GM11168 (cell line): ENCODE data around the gene RERE.
"Not testable (repeated sequence)": the region's sequence is repeated elsewhere in the genome, so short reads cannot be mapped to it uniquely, and the experiment has no call there.

ENCODE experiments used
- in situ Hi-C: fragments of 300-500 bp; cut with MboI; formaldehyde crosslinking; loops from one replicate; pipeline ENCODE4 v1.12.0; 2022; ENCODE audit warnings: low sequenced_read_pairs; ENCODE audit not compliant: unreplicated experiment

The RERE gene

GRCh38 chr1:8598060-8598724 lies 219.2 kb downstream of the RERE start:
- in situ Hi-C loops, result no loop called here

DNA sequence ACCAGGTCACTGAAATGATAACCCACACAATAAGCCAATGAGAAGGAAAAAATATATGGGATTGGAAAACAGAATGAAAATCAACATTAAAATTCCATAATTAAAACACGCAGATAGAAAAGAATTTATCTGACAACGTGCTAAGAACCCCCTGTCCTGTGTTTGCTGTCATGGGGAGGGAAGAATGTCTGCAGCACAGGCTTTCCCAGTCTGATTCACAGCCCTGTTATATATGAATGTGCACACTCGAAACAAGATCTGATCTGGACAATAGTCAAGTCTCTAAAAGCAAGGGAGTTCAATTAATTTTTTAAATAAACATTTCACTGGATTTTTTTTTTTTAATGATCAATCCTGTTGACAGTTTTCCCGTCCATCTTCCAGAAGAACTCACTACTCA lies 220.0 kb downstream of the RERE start:
- in situ Hi-C loops, result no loop called here

DNA sequence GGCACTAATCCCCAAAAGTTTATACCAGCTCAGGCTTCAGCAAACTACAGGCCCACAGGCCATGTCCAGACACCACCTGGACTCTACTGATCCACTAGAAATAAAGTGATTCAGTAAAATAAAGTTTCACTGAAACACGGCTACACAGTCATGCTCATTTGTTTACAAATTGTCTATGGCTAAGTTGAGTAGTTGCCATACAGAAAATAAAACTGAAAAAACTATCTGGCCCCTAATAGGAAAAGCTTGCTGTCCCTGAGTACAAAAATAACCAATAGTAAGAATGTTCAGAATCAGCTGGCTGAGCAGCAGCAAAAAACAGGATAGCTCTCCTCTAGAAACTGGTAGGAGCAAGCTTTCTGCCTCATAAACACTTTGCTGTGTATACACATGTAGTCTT lies 221.5 kb downstream of the RERE start:
- in situ Hi-C loops, result no loop called here

- in situ Hi-C loops, result no loop called here
Observed at GRCh38 chr1:8595332-8595731, 222.1 kb downstream of the RERE start.

- in situ Hi-C loops, result not testable (repeated sequence)
Observed at GRCh38 chr1:8593292-8593691, 224.1 kb downstream of the RERE start.

DNA sequence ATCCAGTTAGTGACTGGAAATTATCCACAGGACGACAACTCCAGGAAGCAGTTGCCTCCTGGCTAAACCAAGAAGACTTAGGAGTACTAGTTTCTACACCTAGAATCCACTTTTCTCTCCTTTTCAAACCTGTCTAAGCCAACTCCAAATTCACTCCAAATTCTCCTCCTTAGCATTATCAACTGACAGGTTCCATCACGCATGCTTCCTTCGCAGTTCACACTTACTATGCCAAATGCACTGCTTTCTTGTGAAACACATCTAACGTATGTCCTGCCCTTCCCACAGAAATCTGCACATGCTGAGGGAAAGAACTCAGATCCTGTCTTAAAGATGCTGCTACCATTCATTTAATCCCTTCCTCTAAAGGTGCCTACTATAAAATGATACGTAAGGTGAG lies 225.9 kb downstream of the RERE start:
- in situ Hi-C loops, result no loop called here

DNA sequence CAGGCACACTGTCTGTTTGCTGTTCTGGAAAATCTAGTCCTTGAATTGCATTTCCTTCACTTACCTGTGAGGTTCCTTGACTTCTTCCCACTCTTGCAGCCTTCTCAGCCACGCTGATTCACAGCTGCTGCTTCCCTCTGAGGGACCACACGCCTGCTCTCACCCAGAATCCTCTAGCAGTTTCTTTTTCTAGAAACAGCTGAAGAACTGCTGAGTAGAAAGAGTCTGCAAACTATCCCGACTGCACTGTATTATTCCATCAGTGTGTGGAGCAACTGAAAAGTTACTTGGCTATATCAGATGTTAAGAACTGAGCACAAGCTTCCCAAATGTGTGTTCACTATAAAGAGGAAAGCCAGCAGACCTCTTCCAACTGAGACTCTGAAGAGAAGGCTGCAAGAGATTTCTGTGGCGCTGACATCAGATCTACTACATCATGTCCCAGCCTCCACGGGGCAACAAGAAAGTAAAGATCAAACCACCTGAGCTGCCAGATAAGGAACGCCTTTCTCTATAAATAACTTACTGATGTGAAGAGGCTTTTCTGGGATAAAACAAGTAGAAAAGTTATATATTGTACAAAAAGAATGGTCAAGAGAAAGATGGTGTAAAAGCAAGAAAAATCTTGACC lies 226.6 kb downstream of the RERE start:
- in situ Hi-C loops, result no loop called here

- in situ Hi-C loops, result no loop called here
Observed at GRCh38 chr1:8589571-8589970, 227.9 kb downstream of the RERE start.

GRCh38 chr1:8587784-8588183 lies 229.7 kb downstream of the RERE start:
- in situ Hi-C loops, result no loop called here

DNA sequence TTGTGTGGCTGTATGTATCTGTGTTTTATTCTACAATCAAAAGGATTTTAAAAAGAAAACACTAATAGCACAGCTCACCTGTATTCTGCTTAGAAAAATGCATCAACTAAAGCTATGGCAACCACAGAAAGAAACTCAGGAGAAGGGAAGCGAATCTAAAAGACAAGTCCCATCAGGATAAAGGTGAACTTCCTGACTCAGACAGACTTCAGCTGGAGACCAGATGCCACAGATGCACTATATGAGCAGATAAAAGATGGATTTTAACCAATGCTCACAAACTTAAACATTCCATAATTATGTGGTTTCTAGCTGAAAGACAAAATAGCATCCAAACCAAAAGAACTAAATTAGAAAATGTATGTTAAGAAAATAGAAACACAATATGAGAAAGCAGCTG lies 231.0 kb downstream of the RERE start:
- in situ Hi-C loops, result no loop called here

GRCh38 chr1:8584316-8584715 lies 233.1 kb downstream of the RERE start:
- in situ Hi-C loops, result no loop called here

- in situ Hi-C loops, result no loop called here
Observed at GRCh38 chr1:8583031-8583430, 234.4 kb downstream of the RERE start.

DNA sequence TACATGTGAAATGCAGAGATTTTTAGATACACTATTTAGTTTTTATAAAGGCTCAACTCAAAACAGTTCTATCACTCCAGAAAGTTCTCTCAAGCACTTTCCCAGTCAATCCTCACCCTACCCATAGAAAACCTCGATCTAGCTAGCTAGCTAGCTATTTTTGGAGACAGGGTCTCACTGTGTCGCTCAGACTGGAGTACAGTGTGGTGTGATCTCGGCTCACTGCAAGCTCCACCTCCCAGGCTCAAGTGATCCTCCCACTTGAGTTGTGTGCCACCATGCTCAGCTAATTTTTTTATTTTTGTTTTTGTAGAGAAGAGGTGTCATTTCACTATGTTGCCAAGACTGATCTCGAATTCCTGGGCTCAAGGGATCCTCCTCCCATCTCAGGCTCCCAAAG lies 236.9 kb downstream of the RERE start:
- in situ Hi-C loops, result no loop called here

GRCh38 chr1:8578936-8579335 lies 238.5 kb downstream of the RERE start:
- in situ Hi-C loops, result no loop called here

- in situ Hi-C loops, result no loop called here
Observed at GRCh38 chr1:8578132-8578877, 239.1 kb downstream of the RERE start.

GRCh38 chr1:8574985-8575384 lies 242.5 kb downstream of the RERE start:
- in situ Hi-C loops, result loop anchor here (25.0 kb wide), 1 partner anchor 262 kb away; no protein-coding TSS in a partner anchor

DNA sequence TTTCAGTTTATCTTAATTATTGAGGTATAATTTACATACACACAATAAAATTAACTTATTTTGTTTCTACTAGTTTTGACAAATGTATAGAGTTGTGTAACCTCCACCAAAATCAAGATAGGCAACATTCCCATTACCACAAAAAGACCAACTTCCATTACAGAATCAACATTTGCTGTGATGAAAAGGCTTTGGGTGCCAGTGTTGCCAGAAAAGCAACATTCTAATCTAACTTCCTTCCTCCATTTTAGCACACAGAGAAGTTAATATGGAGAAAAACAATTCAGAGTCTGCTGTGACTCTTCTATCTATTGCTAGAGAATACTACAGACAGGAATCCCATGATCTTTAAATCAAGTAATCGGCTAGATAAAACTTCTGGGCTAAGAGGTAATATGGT lies 245.3 kb downstream of the RERE start:
- in situ Hi-C loops, result loop anchor here (25.0 kb wide), 1 partner anchor 265 kb away; no protein-coding TSS in a partner anchor

DNA sequence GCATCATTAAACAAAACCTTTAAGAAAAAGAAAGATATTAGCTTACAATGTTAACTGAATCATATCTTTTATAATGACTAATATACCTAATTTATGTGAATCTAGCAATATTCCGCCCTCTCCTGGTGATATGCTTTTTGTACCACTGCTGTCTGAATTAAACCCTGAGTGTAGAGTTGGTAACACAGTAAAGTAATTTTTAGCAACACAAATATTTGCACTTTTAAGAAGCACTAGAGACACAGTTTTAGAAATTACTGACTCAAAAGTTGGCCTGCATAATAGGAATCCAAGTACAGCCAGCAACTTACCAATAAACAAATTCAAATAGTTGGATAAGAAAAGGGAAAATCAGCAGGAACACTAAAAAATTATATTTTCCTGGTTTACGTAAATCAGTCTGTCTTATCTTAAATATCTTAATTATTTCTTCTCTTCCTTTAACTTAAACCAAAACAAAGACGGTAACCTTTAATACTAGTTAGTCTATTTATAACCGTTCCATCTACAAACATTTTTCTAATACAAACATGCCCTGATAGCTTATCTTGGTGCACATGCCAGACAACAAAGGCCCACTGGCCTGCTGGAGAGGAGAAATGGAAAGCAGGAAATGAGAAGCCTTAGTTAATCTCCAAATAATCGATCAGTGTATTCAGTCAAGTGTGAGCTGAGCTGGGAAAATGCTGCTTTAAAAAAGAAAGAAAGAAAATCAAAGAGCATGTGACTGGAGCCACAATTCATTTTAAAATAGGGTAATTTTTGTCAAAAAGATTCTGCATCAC lies 246.0 kb downstream of the RERE start:
- in situ Hi-C loops, result loop anchor here (25.0 kb wide), 1 partner anchor 266 kb away; no protein-coding TSS in a partner anchor

DNA sequence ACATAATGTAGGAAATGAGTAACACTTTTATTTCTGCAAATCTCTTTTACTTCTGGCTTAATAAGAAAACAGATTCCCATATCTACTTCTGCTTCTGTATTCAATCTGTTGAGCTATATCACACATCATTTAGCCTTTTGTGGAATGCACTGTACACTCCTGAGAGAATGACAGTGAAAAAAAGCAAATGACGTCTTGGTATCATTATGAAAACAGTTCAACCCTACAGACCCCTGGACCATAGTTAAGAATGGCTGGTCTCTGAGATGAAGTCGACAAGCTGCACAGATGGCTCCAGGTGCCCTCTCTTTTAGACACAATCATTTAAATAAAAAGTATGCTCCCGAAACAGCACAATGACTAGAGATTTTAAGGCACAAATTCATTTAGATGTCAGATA lies 247.0 kb downstream of the RERE start:
- in situ Hi-C loops, result loop anchor here (25.0 kb wide), 1 partner anchor 267 kb away; no protein-coding TSS in a partner anchor

DNA sequence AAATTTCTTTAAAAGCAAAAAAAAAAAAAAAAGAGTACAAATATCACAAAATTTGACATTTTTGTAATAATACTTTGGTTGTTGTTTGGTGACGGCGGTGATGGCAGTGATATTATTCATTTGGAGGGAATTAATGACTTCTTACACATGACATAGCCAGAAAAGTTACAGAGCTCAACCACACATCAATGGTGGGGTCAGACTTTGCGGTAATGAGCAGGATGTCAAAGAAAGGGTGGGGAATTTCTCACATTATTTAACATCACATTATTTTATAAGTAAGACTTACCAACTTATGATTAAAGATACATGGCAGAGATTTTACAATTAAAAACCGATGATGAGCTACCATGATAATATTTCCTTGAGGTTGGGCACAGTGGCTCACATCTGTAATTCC lies 248.2 kb downstream of the RERE start:
- in situ Hi-C loops, result loop anchor here (10.0 to 25.0 kb wide), 2 partner anchors 126 to 268 kb away; no protein-coding TSS in a partner anchor
